Left forelimb (tissue), 1 donor: Measurements from ENCODE around the gene NFAT5.

ENCODE experiments used
- DNase-seq: peaks from one replicate; pipeline ENCODE4 v3.0.0-alpha.2; 2018; ENCODE audit warnings: low spot score

Gene NFAT5

GRCh38 chr16:69741519-69741918 is 175.8 kb downstream of the NFAT5 start:
- DNase-seq: no peak

- no peak for DNase-seq
These were observed 176.5 kb downstream of the NFAT5 start for GRCh38 chr16:69741951-69742904.

DNA sequence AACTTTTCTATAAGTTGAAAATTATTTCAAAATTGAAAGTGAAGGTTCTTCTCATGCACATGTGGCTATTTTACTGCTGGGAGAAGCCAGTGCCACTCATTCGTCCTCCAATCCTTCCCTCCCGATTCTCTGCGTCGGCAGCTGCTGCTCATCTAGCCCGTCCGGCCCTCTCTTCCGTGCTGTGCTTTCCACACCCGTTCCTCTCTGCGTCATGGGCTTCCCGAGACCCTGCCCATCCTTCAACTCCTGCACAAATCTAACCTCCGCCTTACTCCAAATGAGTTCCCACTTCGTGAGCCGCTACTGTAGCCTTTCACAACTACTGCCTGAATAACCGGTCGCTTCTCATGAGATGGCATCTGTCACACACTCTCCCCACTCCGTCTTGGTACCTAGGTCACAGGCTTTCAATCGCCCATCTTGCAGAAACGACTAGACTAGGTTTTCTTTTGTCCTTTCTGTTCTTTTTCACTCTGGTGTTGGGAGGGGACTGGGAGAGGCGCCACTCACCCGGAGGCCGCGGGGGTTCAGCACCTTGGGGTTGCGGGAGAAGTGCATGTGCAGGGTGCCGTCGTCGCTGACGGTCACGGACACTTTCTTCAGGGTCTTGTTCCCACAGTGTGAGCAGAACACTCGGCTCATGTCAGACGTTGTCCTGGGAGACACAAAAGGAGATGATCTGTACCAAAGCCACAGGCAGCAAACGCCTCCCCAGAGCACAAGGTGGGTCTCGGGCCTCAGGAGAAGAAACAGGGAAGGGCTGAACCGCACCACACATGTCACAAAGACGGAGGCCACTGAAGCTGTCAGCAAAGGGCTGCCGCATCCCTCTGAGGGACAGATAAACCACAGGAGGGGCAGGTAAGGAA is 178.8 kb downstream of the NFAT5 start:
- DNase-seq: no peak

- DNase-seq: no peak
These were observed 179.5 kb downstream of the NFAT5 start for GRCh38 chr16:69745232-69745612.

- no peak for DNase-seq
These were observed 180.2 kb downstream of the NFAT5 start for GRCh38 chr16:69745959-69746358.

- DNase-seq: no peak
These were observed 181.3 kb downstream of the NFAT5 start for GRCh38 chr16:69747115-69747514.

GRCh38 chr16:69748694-69749345 is 183.1 kb downstream of the NFAT5 start:
- no peak for DNase-seq

DNA sequence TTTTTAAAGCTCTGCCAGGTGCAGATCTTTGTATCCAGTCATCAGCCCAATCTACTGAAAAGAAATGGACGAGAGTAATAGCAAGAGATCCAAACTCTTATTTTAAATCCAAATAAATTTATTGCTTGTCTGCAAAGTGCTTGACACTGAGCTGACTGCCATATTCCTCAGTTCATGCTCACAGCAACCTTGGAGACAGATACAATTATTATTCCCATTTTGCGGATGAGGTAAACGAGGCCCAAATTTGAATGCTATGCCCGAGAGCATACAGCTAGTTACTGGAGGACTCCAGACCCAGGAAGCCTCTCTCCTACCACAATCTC is 188.3 kb downstream of the NFAT5 start:
- no peak for DNase-seq
